Body of pancreas (tissue), 4 donors: ENCODE results near the gene FADS6.

Experiments
- POLR2A ChIP-seq, 3 donors: fragments of 450-650 bp; IDR thresholded peaks; one replicate each; pipeline ENCODE4 v1.6.1; 2016; ENCODE audit warnings: antibody characterized with exemption in 3 of 3, mild to moderate bottlenecking in 2 of 3
- TF ChIP-seq, protein P1 (sequence below), 7 experiments: fragments of 450-650 bp in 4 of 7; fragments of 200-600 bp in 3 of 7; sonication (generic) in 3 of 7; IDR thresholded peaks; one replicate each; pipeline ENCODE4 v1.5.1; 2016 to 2019; ENCODE audit warnings: antibody characterized with exemption in 7 of 7

DNA sequence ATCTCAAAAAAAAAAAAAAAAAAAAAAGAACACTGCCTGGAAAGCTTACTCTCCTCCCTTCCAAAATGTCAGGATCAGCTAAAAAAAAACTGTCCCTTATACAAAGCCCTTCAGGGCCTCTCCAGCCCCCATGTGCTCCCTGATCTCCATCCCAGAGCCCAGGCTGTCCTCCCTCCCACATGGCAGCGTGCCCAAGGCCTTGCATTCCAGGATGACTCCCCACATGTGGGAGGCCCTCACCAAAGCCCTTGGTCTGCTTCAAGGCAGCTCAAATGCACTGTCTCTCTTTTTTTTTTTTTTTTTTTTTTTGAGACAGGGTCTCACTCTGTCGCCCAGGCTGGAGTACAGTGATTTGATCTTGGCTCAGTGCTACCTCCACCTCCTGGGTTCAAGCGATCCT lies 22.9 kb downstream of the FADS6 start:
- TF ChIP-seq, protein P1, sequence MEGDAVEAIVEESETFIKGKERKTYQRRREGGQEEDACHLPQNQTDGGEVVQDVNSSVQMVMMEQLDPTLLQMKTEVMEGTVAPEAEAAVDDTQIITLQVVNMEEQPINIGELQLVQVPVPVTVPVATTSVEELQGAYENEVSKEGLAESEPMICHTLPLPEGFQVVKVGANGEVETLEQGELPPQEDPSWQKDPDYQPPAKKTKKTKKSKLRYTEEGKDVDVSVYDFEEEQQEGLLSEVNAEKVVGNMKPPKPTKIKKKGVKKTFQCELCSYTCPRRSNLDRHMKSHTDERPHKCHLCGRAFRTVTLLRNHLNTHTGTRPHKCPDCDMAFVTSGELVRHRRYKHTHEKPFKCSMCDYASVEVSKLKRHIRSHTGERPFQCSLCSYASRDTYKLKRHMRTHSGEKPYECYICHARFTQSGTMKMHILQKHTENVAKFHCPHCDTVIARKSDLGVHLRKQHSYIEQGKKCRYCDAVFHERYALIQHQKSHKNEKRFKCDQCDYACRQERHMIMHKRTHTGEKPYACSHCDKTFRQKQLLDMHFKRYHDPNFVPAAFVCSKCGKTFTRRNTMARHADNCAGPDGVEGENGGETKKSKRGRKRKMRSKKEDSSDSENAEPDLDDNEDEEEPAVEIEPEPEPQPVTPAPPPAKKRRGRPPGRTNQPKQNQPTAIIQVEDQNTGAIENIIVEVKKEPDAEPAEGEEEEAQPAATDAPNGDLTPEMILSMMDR (IDR thresholded peaks at IDR 0.05) = no peak
- TF ChIP-seq POLR2A (IDR thresholded peaks at IDR 0.05) = no peak
